ENCODE measurements around the gene CEP83.
A peak's percentile ranks its signal among the peaks of the same experiment; 100 is the strongest.
"Not testable (repeated sequence)": the region's sequence is repeated elsewhere in the genome, so short reads cannot be mapped to it uniquely, and the experiment has no call there.

Gene CEP83

GRCh38 chr12:94434171-94434570 lies 25.5 kb downstream of the CEP83 start:
- no peak for DNase-seq (ENCODE audit: low read depth, low spot score)

- no peak for DNase-seq (ENCODE audit: low read depth, low spot score)
Observed at GRCh38 chr12:94433744-94434143, 25.9 kb downstream of the CEP83 start.

GRCh38 chr12:94430304-94430703 lies 29.4 kb downstream of the CEP83 start:
- no peak for DNase-seq (ENCODE audit: low read depth, low spot score)

- no peak for DNase-seq (ENCODE audit: low read depth, low spot score)
Observed at GRCh38 chr12:94429633-94430032, 30.0 kb downstream of the CEP83 start.

- DNase-seq (ENCODE audit: low read depth, low spot score), result no peak
Observed at GRCh38 chr12:94429191-94429590, 30.5 kb downstream of the CEP83 start.

GRCh38 chr12:94427501-94428381 lies 31.9 kb downstream of the CEP83 start:
- DNase-seq (ENCODE audit: low read depth, low spot score), result no peak

GRCh38 chr12:94426049-94426448 lies 33.6 kb downstream of the CEP83 start:
- DNase-seq (ENCODE audit: low read depth, low spot score), result peak; percentile 68

- DNase-seq (ENCODE audit: low read depth, low spot score), result not testable (repeated sequence)
Observed at GRCh38 chr12:94424830-94425229, 34.8 kb downstream of the CEP83 start.

- no peak for DNase-seq (ENCODE audit: low read depth, low spot score)
Observed at GRCh38 chr12:94421868-94422740, 37.6 kb downstream of the CEP83 start.

- DNase-seq (ENCODE audit: low read depth, low spot score), result no peak
Observed at GRCh38 chr12:94418517-94418916, 41.1 kb downstream of the CEP83 start.

- no peak for DNase-seq (ENCODE audit: low read depth, low spot score)
Observed at GRCh38 chr12:94416613-94417012, 43.1 kb downstream of the CEP83 start.

- DNase-seq (ENCODE audit: low read depth, low spot score), result no peak
Observed at GRCh38 chr12:94415066-94415465, 44.6 kb downstream of the CEP83 start.

- DNase-seq (ENCODE audit: low read depth, low spot score), result no peak
Observed at GRCh38 chr12:94405413-94406116, 54.1 kb downstream of the CEP83 start.

GRCh38 chr12:94404854-94405253 lies 54.8 kb downstream of the CEP83 start:
- DNase-seq (ENCODE audit: low read depth, low spot score), result no peak

GRCh38 chr12:94401326-94401725 lies 58.3 kb downstream of the CEP83 start:
- no peak for DNase-seq (ENCODE audit: low read depth, low spot score)

- DNase-seq (ENCODE audit: low read depth, low spot score), result not testable (repeated sequence)
Observed at GRCh38 chr12:94398685-94399084, 61.0 kb downstream of the CEP83 start.

- no peak for DNase-seq (ENCODE audit: low read depth, low spot score)
Observed at GRCh38 chr12:94397401-94397800, 62.3 kb downstream of the CEP83 start.

- DNase-seq (ENCODE audit: low read depth, low spot score), result not testable (repeated sequence)
Observed at GRCh38 chr12:94396014-94396413, 63.7 kb downstream of the CEP83 start.

GRCh38 chr12:94390130-94390485 lies 69.6 kb downstream of the CEP83 start:
- DNase-seq (ENCODE audit: low read depth, low spot score), result no peak

GRCh38 chr12:94389482-94390129 lies 70.1 kb downstream of the CEP83 start:
- peak; percentile 78 for DNase-seq (ENCODE audit: low read depth, low spot score)

- no peak for DNase-seq (ENCODE audit: low read depth, low spot score)
Observed at GRCh38 chr12:94386422-94386821, 73.2 kb downstream of the CEP83 start.
